GM20000 (cell line): Measurements from ENCODE around the gene ABLIM3.

Source experiments
- DNase-seq: peaks from one replicate; pipeline ENCODE4 v3.0.0; 2012; ENCODE audit warnings: low spot score
- TF ChIP-seq, protein P1 (sequence below): IDR thresholded peaks from 2 replicates; pipeline ENCODE4 v1.5.1; 2012; ENCODE audit warnings: mild to moderate bottlenecking, control low read depth; ENCODE audit errors: extremely low read depth, missing control alignments

The ABLIM3 gene

GRCh38 chr5:149160291-149160787, 19.0 kb downstream of the ABLIM3 start:
- no peak for DNase-seq
- TF ChIP-seq, protein P1, sequence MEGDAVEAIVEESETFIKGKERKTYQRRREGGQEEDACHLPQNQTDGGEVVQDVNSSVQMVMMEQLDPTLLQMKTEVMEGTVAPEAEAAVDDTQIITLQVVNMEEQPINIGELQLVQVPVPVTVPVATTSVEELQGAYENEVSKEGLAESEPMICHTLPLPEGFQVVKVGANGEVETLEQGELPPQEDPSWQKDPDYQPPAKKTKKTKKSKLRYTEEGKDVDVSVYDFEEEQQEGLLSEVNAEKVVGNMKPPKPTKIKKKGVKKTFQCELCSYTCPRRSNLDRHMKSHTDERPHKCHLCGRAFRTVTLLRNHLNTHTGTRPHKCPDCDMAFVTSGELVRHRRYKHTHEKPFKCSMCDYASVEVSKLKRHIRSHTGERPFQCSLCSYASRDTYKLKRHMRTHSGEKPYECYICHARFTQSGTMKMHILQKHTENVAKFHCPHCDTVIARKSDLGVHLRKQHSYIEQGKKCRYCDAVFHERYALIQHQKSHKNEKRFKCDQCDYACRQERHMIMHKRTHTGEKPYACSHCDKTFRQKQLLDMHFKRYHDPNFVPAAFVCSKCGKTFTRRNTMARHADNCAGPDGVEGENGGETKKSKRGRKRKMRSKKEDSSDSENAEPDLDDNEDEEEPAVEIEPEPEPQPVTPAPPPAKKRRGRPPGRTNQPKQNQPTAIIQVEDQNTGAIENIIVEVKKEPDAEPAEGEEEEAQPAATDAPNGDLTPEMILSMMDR, result no peak

DNA sequence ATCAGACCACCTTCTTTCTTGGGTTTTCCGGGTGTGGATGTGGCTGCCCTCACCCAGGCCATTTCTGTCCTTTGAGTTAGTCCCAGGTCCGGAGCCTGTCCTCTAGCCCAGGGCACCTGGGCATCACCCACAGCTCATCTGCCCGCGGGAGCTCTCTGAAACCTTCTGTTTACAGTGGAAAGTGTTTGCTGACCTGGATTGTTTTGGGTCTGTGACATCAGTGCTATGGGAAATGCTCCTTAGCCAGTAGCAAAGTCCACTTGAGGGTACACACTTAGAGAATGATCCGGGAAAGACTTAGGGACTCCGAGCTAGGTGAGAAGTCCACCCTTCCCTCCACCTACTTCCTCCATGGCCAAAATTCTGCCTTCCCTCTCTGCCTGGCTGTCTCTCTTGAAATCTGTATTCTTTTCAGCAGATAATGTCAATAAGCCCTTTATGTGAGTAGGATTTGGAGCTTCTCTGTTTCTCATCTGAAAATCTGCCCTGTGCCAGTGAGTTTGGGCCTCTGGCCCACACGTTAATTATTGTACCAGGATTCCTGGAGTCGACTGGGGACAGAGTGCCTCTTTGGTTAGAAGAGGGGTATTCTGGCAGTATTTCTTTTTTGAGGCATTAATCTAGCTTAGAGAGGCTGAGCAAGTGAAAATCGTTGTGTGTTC, 19.9 kb downstream of the ABLIM3 start:
- TF ChIP-seq, protein P1, result no peak
- DNase-seq, result no peak

GRCh38 chr5:149161850-149162249, 20.6 kb downstream of the ABLIM3 start:
- TF ChIP-seq, protein P1, result no peak
- no peak for DNase-seq

DNA sequence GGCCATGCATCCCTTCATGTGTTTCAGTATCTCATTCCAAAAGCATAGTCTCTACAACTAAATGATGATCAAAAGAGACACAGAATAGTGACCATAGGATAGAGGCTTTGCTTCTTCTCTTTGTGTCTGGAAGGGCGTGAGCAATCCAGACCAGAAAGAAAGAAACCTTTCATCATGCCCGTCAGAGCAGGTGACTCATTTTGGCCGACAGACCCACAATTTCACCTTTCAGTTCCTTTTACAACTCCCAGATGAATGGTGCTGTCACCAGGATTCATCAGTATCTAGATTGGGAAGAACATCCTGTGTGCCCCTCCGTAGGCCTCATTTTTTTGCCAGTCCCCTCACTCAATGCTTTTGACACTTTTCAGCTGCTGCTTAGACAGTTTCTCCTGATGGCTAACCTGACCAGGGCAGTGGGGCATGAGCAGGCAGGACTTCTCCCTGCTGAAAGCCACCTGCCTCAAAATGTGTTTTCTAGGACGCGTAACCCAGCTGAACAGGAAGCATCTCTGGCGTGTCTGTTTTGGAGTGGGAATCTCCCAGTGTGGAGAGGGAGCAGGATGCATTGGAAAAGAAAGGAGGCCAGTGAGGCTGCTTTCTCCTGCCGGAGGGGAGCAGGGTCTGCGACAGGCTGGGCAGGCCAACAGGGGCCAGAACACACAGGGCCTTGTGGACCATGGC, 21.2 kb downstream of the ABLIM3 start:
- TF ChIP-seq, protein P1, result no peak
- no peak for DNase-seq

GRCh38 chr5:149164731-149165130, 23.4 kb downstream of the ABLIM3 start:
- no peak for DNase-seq
- TF ChIP-seq, protein P1, result no peak

DNA sequence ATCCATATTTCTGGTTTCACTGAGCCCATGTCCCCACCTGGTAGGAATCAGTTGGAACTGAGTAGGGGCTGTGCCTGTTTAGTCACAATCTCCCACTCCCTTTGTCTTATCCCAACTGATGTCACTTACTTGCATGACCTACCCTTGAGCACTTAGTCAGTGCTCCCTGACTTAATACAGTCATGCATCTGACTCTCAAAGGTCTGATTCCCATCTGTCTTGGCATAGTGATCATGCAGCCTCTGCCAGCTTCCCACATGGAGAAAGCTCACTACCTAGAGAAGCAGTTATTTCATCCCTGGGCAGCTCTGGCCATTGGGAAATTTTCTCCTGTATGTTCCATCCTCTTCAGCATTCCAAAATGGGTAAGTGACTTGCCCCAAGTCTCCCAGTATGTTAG, 24.8 kb downstream of the ABLIM3 start:
- no peak for DNase-seq
- TF ChIP-seq, protein P1, result no peak

- no peak for DNase-seq
- TF ChIP-seq, protein P1, result no peak
Measured at GRCh38 chr5:149166591-149167100, 25.4 kb downstream of the ABLIM3 start.
